Neural progenitor cell (in vitro differentiated cells): ENCODE measurements around the gene MYOF. TPM values are rescaled to one million over a fixed set of nuclear protein-coding genes. Genes with fewer than 3 reads are reported as not detected.

Experiments used
- DNase-seq: peaks from one replicate; pipeline ENCODE4 v3.0.0-alpha.2; 2016; ENCODE audit warnings: low spot score
- H2AFZ ChIP-seq: fragments of 200-600 bp; sonication (generic); replicated peaks from 2 replicates; pipeline ENCODE4 v1.6.1; 2016; ENCODE audit warnings: antibody characterized with exemption
- H3F3A ChIP-seq: fragments of 200-600 bp; sonication (generic); 2 replicates; pipeline ENCODE4 v1.6.1; 2016; ENCODE audit warnings: antibody characterized with exemption, low read depth
- H3K27ac ChIP-seq: fragments of 200-600 bp; sonication (generic); 2 replicates; pipeline ENCODE4 v1.5.1; 2016; ENCODE audit warnings: mild to moderate bottlenecking
- H3K27me3 ChIP-seq: fragments of 200-600 bp; sonication (generic); 2 replicates; pipeline ENCODE4 v1.6.1; 2016; ENCODE audit warnings: mild to moderate bottlenecking, moderate library complexity
- H3K36me3 ChIP-seq: fragments of 200-600 bp; sonication (generic); 2 replicates; pipeline ENCODE4 v1.5.1; 2016
- H3K4me1 ChIP-seq: fragments of 200-600 bp; sonication (generic); 2 replicates; pipeline ENCODE4 v1.6.1; 2016; ENCODE audit warnings: mixed run types
- H3K4me2 ChIP-seq: fragments of 200-600 bp; sonication (generic); 2 replicates; pipeline ENCODE4 v1.6.1; 2016
- H3K4me3 ChIP-seq: fragments of 200-600 bp; sonication (generic); 2 replicates; pipeline ENCODE4 v1.5.1; 2016
- H3K79me2 ChIP-seq: fragments of 200-600 bp; sonication (generic); 2 replicates; pipeline ENCODE4 v1.6.1; 2016; ENCODE audit warnings: low read depth
- H3K9ac ChIP-seq: fragments of 200-600 bp; sonication (generic); 2 replicates; pipeline ENCODE4 v1.6.1; 2016
- H3K9me3 ChIP-seq: fragments of 200-600 bp; sonication (generic); 2 replicates; pipeline ENCODE4 v1.5.1; 2016; ENCODE audit warnings: low read depth
- H4K20me1 ChIP-seq: fragments of 200-600 bp; sonication (generic); 2 replicates; pipeline ENCODE4 v1.6.1; 2016; ENCODE audit warnings: low read depth
- H3K27ac Mint-ChIP-seq: 3 replicates; pipeline ENCODE4 v1.8.0; 2021; ENCODE audit warnings: mixed read lengths
- H3K27me3 Mint-ChIP-seq: 2 replicates; pipeline ENCODE4 v1.8.0; 2022; ENCODE audit warnings: low read depth, mild to moderate bottlenecking, inconsistent platforms, moderate library complexity, mixed read lengths; ENCODE audit not compliant: insufficient read depth
- H3K36me3 Mint-ChIP-seq: 3 replicates; pipeline ENCODE4 v1.8.0; 2021; ENCODE audit warnings: mixed read lengths
- H3K4me1 Mint-ChIP-seq: 3 replicates; pipeline ENCODE4 v1.8.0; 2021; ENCODE audit warnings: mixed read lengths
- H3K4me3 Mint-ChIP-seq: 3 replicates; pipeline ENCODE4 v1.8.0; 2021; ENCODE audit warnings: mild to moderate bottlenecking, moderate library complexity, mixed read lengths
- H3K9me3 Mint-ChIP-seq: 3 replicates; pipeline ENCODE4 v1.8.0; 2020; ENCODE audit warnings: mixed read lengths
- EZH2 ChIP-seq: fragments of 200-600 bp; sonication (generic); IDR thresholded peaks from 2 replicates; pipeline ENCODE4 v1.6.1; 2017; ENCODE audit warnings: antibody characterized with exemption, mild to moderate bottlenecking, moderate library complexity
- EZH2phosphoT487 ChIP-seq: fragments of 200-600 bp; sonication (generic); IDR thresholded peaks from 2 replicates; pipeline ENCODE4 v1.6.1; 2017; ENCODE audit warnings: antibody characterized with exemption
- total RNA-seq: library from RNA; depleted of rRNA; stranded (reverse); fragments of >200 nt; gene quantifications from 2 replicates; pipeline ENCODE4 v1.2.3, GENCODE V29; 2015; ENCODE audit warnings: low replicate concordance
- TF ChIP-seq, protein P1 (sequence below): fragments of 200-600 bp; sonication (generic); IDR thresholded peaks from 2 replicates; pipeline ENCODE4 v1.5.1; 2017; ENCODE audit warnings: antibody characterized with exemption, mild to moderate bottlenecking

Gene MYOF
- total RNA-seq, 1 donor from 2014 or later: 1.6 TPM

DNA sequence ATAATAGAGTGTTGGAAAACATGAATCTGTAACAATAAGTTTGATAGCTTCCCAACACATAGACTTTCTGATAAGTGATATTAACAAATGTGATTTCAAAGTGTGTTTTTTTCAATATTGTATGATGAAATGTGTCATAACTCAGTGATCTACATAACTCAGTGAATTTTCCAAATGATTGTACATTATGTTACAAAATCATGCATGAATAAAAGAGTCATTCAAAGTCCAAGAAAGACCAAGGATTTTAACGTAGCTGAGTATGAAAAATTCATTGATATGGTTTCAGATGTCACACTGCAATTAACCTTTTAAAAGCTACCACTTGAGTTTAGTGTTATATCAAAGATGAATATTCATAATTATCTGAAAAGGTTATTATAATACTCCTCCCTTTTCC, 111.2 kb downstream of the MYOF start:
- TF ChIP-seq, protein P1, sequence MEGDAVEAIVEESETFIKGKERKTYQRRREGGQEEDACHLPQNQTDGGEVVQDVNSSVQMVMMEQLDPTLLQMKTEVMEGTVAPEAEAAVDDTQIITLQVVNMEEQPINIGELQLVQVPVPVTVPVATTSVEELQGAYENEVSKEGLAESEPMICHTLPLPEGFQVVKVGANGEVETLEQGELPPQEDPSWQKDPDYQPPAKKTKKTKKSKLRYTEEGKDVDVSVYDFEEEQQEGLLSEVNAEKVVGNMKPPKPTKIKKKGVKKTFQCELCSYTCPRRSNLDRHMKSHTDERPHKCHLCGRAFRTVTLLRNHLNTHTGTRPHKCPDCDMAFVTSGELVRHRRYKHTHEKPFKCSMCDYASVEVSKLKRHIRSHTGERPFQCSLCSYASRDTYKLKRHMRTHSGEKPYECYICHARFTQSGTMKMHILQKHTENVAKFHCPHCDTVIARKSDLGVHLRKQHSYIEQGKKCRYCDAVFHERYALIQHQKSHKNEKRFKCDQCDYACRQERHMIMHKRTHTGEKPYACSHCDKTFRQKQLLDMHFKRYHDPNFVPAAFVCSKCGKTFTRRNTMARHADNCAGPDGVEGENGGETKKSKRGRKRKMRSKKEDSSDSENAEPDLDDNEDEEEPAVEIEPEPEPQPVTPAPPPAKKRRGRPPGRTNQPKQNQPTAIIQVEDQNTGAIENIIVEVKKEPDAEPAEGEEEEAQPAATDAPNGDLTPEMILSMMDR: no peak
- no peak for TF ChIP-seq EZH2phosphoT487
- TF ChIP-seq EZH2: no peak

DNA sequence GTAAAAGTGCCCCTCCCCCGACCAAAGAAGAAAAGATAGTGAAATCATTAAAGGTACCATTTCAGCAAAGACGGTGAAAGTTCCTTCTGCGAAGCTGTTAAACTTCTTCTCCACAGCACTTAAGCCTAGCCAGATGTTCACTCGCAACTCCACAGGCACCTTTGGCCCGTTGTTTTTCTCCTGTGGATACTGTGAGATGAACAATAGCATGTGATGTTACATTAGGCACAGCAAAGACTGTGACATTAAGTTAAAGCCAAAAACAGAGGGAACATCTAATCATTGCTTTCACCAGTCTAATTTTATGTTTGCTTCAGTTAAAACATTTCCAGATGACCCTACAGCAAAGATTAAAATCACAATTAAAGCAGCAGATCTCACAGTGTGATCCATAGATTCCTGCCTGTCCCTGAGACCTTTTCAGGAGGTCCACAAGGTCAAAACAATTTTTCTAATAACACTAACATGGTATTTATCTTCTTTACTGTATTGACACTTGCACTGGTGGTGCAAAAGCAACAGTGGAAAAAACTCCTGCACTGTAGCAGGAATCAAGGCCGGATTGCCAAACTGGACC, 112.5 kb downstream of the MYOF start:
- peaks cover 13% of the 10 kb centered on the region for H3K4me1 ChIP-seq
- no peaks in the 10 kb centered on the region for H3F3A ChIP-seq
- no peak overlapping the region for H3K27ac Mint-ChIP-seq
- H3K79me2 ChIP-seq: no peaks in the 10 kb centered on the region
- H3K9me3 ChIP-seq: no peaks in the 10 kb centered on the region
- no peaks in the 10 kb centered on the region for H3K36me3 ChIP-seq
- peaks cover 2% of the 10 kb centered on the region for H3K9me3 Mint-ChIP-seq
- no peaks in the 10 kb centered on the region for H3K27me3 ChIP-seq
- H3K9ac ChIP-seq: no peak overlapping the region
- TF ChIP-seq EZH2phosphoT487: no peak
- H3K4me2 ChIP-seq: no peak overlapping the region
- H2AFZ ChIP-seq: peak overlapping the region; percentile 12
- no peak overlapping the region for H3K4me3 Mint-ChIP-seq
- H3K36me3 Mint-ChIP-seq: no peaks in the 10 kb centered on the region
- H3K4me3 ChIP-seq: no peak overlapping the region
- no peak for DNase-seq
- peaks cover 2% of the 10 kb centered on the region for H3K27me3 Mint-ChIP-seq
- peaks cover 18% of the 10 kb centered on the region for H3K4me1 Mint-ChIP-seq
- H4K20me1 ChIP-seq: no peaks in the 10 kb centered on the region
- no peak overlapping the region for H3K27ac ChIP-seq

More for the DNA sequence above, 111.2 kb downstream of the MYOF start:
- H3K79me2 ChIP-seq: no peaks in the 10 kb centered on the region
- H3K4me3 ChIP-seq: no peak overlapping the region
- Mint-ChIP-seq H3K4me1 (peaks cover 18% of the 10 kb centered on the region), H3K27ac (no peak overlapping the region), H3K27me3 (peaks cover 2% of the 10 kb centered on the region), H3K9me3 (no peaks in the 10 kb centered on the region), H3K36me3 (no peaks in the 10 kb centered on the region), H3K4me3 (no peak overlapping the region)
- no peak for DNase-seq
- no peaks in the 10 kb centered on the region for H3K27me3 ChIP-seq
- no peak overlapping the region for H2AFZ ChIP-seq
- no peak overlapping the region for H3K9ac ChIP-seq
- no peak overlapping the region for H3K4me2 ChIP-seq
- no peaks in the 10 kb centered on the region for H3K36me3 ChIP-seq
- no peak overlapping the region for H3K27ac ChIP-seq
- H3K4me1 ChIP-seq: peaks cover 13% of the 10 kb centered on the region
- H4K20me1 ChIP-seq: no peaks in the 10 kb centered on the region
- no peaks in the 10 kb centered on the region for H3K9me3 ChIP-seq
- H3F3A ChIP-seq: no peaks in the 10 kb centered on the region

DNA sequence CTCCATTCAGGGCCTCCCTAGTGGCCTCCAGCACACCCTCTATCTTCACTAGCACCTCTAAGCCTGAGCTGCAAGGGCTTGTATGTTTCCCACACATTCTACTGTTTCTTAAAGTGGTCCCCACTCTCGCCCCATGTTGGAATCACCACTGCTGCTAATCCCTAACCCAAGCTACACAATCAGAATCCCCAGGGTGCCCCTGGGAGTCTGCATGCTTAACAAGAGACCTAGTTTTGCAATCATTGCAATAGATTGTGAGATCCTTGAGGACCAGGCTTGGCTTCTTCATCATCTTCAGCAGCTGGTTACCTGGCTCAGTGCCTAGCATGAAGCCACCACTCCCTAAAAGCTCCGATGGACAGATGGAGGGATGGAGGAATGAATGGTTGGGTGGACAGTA, 113.9 kb downstream of the MYOF start:
- H3K27ac Mint-ChIP-seq: no peak overlapping the region
- peaks cover 2% of the 10 kb centered on the region for H3K27me3 Mint-ChIP-seq
- Histone ChIP-seq H3K36me3 (no peaks in the 10 kb centered on the region), H3K27ac (no peak overlapping the region), H3K9me3 (no peaks in the 10 kb centered on the region), H3K4me1 (peaks cover 13% of the 10 kb centered on the region), H3K9ac (no peak overlapping the region), H2AFZ (no peak overlapping the region), H3K4me2 (no peak overlapping the region), H3F3A (no peaks in the 10 kb centered on the region), H3K4me3 (no peak overlapping the region), H4K20me1 (no peaks in the 10 kb centered on the region), H3K27me3 (no peaks in the 10 kb centered on the region), H3K79me2 (no peaks in the 10 kb centered on the region)
- no peaks in the 10 kb centered on the region for H3K36me3 Mint-ChIP-seq
- no peak for DNase-seq
- no peak overlapping the region for H3K4me3 Mint-ChIP-seq
- peaks cover 2% of the 10 kb centered on the region for H3K9me3 Mint-ChIP-seq
- TF ChIP-seq EZH2 (no peak), EZH2phosphoT487 (no peak)
- TF ChIP-seq, protein P1: no peak
- peaks cover 18% of the 10 kb centered on the region for H3K4me1 Mint-ChIP-seq

DNA sequence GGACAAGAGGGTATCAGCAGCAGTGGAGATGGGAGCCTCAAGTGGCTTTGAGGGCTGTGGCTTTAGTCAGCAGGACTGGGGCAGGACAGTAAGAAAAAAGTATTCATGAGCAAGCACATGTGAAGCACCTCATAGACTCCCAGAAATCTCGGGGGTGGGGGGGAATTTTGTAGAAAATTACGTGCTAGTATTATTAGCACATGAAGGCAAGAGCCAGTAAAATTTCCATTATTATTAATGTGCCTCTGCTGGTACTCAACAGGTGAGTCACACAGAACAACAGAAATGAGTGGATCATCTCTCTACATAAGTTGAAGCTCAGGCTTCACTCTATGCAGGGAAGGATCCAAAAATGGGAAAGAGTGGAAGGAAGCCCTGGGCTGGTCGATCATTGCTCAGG, 114.5 kb downstream of the MYOF start:
- Histone ChIP-seq H3K79me2 (no peaks in the 10 kb centered on the region), H4K20me1 (no peaks in the 10 kb centered on the region), H3K27me3 (no peaks in the 10 kb centered on the region), H3F3A (no peaks in the 10 kb centered on the region), H3K9ac (no peak overlapping the region), H3K9me3 (no peaks in the 10 kb centered on the region), H3K4me3 (no peak overlapping the region), H3K27ac (no peak overlapping the region), H2AFZ (no peak overlapping the region), H3K4me1 (peaks cover 13% of the 10 kb centered on the region), H3K36me3 (no peaks in the 10 kb centered on the region), H3K4me2 (no peak overlapping the region)
- Mint-ChIP-seq H3K9me3 (peaks cover 2% of the 10 kb centered on the region), H3K4me3 (no peak overlapping the region), H3K36me3 (no peaks in the 10 kb centered on the region), H3K27me3 (peaks cover 2% of the 10 kb centered on the region), H3K4me1 (peaks cover 18% of the 10 kb centered on the region), H3K27ac (no peak overlapping the region)
- TF ChIP-seq EZH2phosphoT487 (no peak), EZH2 (no peak)
- TF ChIP-seq, protein P1: no peak
- no peak for DNase-seq
